CD14-positive monocyte (primary cell): Measurements from ENCODE around the gene TNFSF8. TPM values are rescaled to one million over a fixed set of nuclear protein-coding genes. Genes with fewer than 3 reads are reported as not detected.

Source experiments
- DNase-seq, 3 donors: peaks; one replicate each; pipeline ENCODE4 v3.0.0-alpha.2; 2011 to 2022
- H2AFZ ChIP-seq: 2 replicates; pipeline ENCODE4 v1.6.0; 2012; ENCODE audit warnings: mild to moderate bottlenecking, low read depth, low read length, inconsistent platforms; ENCODE audit not compliant: insufficient read depth, poor library complexity, severe bottlenecking
- H3K27ac ChIP-seq, 2 donors: 1 replicate in 1 of 2; 2 replicates in 1 of 2; pipeline ENCODE4 v1.5.1; 2012 to 2013; ENCODE audit warnings: low read length in 2 of 2, control low read depth in 1 of 2, inconsistent platforms in 1 of 2, low read depth in 1 of 2, mild to moderate bottlenecking in 1 of 2
- H3K27me3 ChIP-seq, 2 donors: one replicate each; pipeline versions ENCODE4 v1.6.0 to v1.6.1; 2011 to 2013; ENCODE audit warnings: low read length in 2 of 2; ENCODE audit not compliant: control insufficient read depth in 2 of 2, insufficient read depth in 2 of 2
- H3K36me3 ChIP-seq, 2 donors: replicated peaks in 1 of 2; 1 replicate in 1 of 2; 2 replicates in 1 of 2; pipeline versions ENCODE4 v1.5.1 to v1.6.1; 2012 to 2013; ENCODE audit warnings: low read length in 2 of 2, control low read depth in 1 of 2, inconsistent platforms in 1 of 2, mild to moderate bottlenecking in 1 of 2; ENCODE audit not compliant: insufficient read depth in 2 of 2, control insufficient read depth in 1 of 2
- H3K4me1 ChIP-seq, 2 donors: 1 replicate in 1 of 2; 2 replicates in 1 of 2; pipeline versions ENCODE4 v1.5.1 to v1.6.1; 2012 to 2013; ENCODE audit warnings: low read length in 2 of 2, control low read depth in 1 of 2, inconsistent platforms in 1 of 2, mild to moderate bottlenecking in 1 of 2, moderate library complexity in 1 of 2; ENCODE audit not compliant: insufficient read depth in 2 of 2, control insufficient read depth in 1 of 2
- H3K4me2 ChIP-seq: replicated peaks from 2 replicates; pipeline ENCODE3; 2012; ENCODE audit warnings: low read length, moderate library complexity, mild to moderate bottlenecking; ENCODE audit not compliant: poor library complexity, severe bottlenecking; ENCODE audit errors: extremely low read depth
- H3K4me3 ChIP-seq, 3 experiments: fragments of 200-600 bp in 1 of 3; sonication (generic) in 1 of 3; replicated peaks in 1 of 3; 1 replicate in 2 of 3; 2 replicates in 1 of 3; pipeline ENCODE4 v1.5.1; 2011 to 2013; ENCODE audit warnings: low read length in 3 of 3, mild to moderate bottlenecking in 3 of 3, control low read depth in 2 of 3, low read depth in 2 of 3, inconsistent platforms in 1 of 3, moderate library complexity in 1 of 3
- H3K79me2 ChIP-seq: 2 replicates; pipeline ENCODE4 v1.6.0; 2012; ENCODE audit warnings: mild to moderate bottlenecking, control low read depth, inconsistent platforms, low read length, moderate library complexity; ENCODE audit not compliant: insufficient read depth
- H3K9ac ChIP-seq: 2 replicates; pipeline ENCODE4 v1.6.0; 2017; ENCODE audit warnings: low read length, mild to moderate bottlenecking; ENCODE audit not compliant: insufficient read depth, poor library complexity, severe bottlenecking
- H3K9me3 ChIP-seq, 2 donors: replicated peaks in 1 of 2; 1 replicate in 1 of 2; 2 replicates in 1 of 2; pipeline versions ENCODE4 v1.5.1 to v1.6.1; 2012 to 2013; ENCODE audit warnings: low read length in 2 of 2, control low read depth in 1 of 2; ENCODE audit not compliant: control insufficient read depth in 1 of 2, insufficient read depth in 1 of 2
- H4K20me1 ChIP-seq: 2 replicates; pipeline ENCODE4 v1.6.0; 2012; ENCODE audit warnings: mild to moderate bottlenecking, low read length, control low read depth, moderate library complexity; ENCODE audit not compliant: insufficient read depth
- H3K27ac Mint-ChIP-seq, 7 donors: one replicate each; pipeline ENCODE4 v1.8.0; 2020; ENCODE audit warnings: mild to moderate bottlenecking in 7 of 7, mixed read lengths in 7 of 7, moderate library complexity in 6 of 7, inconsistent platforms in 2 of 7
- H3K27me3 Mint-ChIP-seq, 3 donors: one replicate each; pipeline ENCODE4 v1.8.0; 2021 to 2022; ENCODE audit warnings: low read depth in 3 of 3, mild to moderate bottlenecking in 3 of 3, mixed read lengths in 3 of 3, moderate library complexity in 3 of 3, inconsistent platforms in 1 of 3
- H3K36me3 Mint-ChIP-seq, 2 donors: one replicate each; pipeline ENCODE4 v1.8.0; 2020; ENCODE audit warnings: mixed read lengths in 2 of 2, inconsistent platforms in 1 of 2, mild to moderate bottlenecking in 1 of 2
- H3K4me1 Mint-ChIP-seq: one replicate; pipeline ENCODE4 v1.8.0; 2020; ENCODE audit warnings: mild to moderate bottlenecking, mixed read lengths
- H3K4me3 Mint-ChIP-seq, 2 donors: one replicate each; pipeline ENCODE4 v1.8.0; 2020; ENCODE audit warnings: mild to moderate bottlenecking in 2 of 2, mixed read lengths in 2 of 2, moderate library complexity in 1 of 2
- H3K9me3 Mint-ChIP-seq, 7 donors: one replicate each; pipeline ENCODE4 v1.8.0; 2020 to 2022; ENCODE audit warnings: mixed read lengths in 7 of 7, mild to moderate bottlenecking in 6 of 7, moderate library complexity in 6 of 7, inconsistent platforms in 2 of 7
- CTCF ChIP-seq: fragments of 200-600 bp; IDR thresholded peaks from one replicate; pipeline ENCODE4 v1.8.0; 2022; ENCODE audit warnings: antibody characterized with exemption, mild to moderate bottlenecking
- WGBS: methylation state at CpG from one replicate; pipeline ENCODE4 v1.1.5; 2013; ENCODE audit warnings: missing lambda C conversion rate; ENCODE audit not compliant: insufficient coverage; 5-methylcytosine and 5-hydroxymethylcytosine counted together
- intact Hi-C, 2 donors: fragments of 100-400 bp; cut with micrococcal nuclease; formaldehyde crosslinking; loops; one replicate each; pipeline versions ENCODE4 v1.15.0 to v1.15.1; 2023
- polyA plus RNA-seq, 3 donors: library from polyadenylated mRNA; depleted of rRNA in 1 of 3; unstranded in 2 of 3; stranded (reverse) in 1 of 3; fragments of 300-500 nt in 2 of 3; fragments of >200 nt in 1 of 3; fragmentation: Illumina TruSeq in 2 of 3; gene quantifications; 1 replicate in 2 of 3; 2 replicates in 1 of 3; pipeline ENCODE4 v1.2.3, GENCODE V29; 2012 to 2021

The TNFSF8 gene
- polyA plus RNA-seq, 3 donors = 27.8 to 42.9 (median 34.0) TPM

GRCh38 chr9:114932502-114932901, 2.1 kb upstream of the TNFSF8 start:
- Mint-ChIP-seq H3K4me1 (peaks cover 31% of the 10 kb centered on the region), H3K9me3 (peaks cover 0 to 2% (median 0%) of the 10 kb centered on the region in 7 donors), H3K27me3 (peaks cover 0 to 2% (median 2%) of the 10 kb centered on the region in 3 donors), H3K27ac (peak overlapping the region in 2 of 7 donors; percentile 35 to 51), H3K4me3 (no peak overlapping the region), H3K36me3 (no peaks in the 10 kb centered on the region)
- Histone ChIP-seq H4K20me1 (no peaks in the 10 kb centered on the region), H3K36me3 (no peaks in the 10 kb centered on the region), H3K4me1 (peaks cover 25 to 40% of the 10 kb centered on the region in 2 donors), H3K9ac (no peak overlapping the region), H3K9me3 (no peaks in the 10 kb centered on the region), H2AFZ (no peak overlapping the region), H3K4me3 (no peak overlapping the region), H3K27ac (no peak overlapping the region), H3K27me3 (no peaks in the 10 kb centered on the region), H3K4me2 (no peak overlapping the region), H3K79me2 (peaks cover 29% of the 10 kb centered on the region)
- no peak for TF ChIP-seq CTCF
- DNase-seq = no peak
- intact Hi-C loops = no loop called here
- no CpG with 5 or more reads among the region's 3 CpGs for WGBS

- intact Hi-C loops = loop anchor here in 1 of 2 donors (2.0 kb wide), 1 partner anchor 37 kb away; no protein-coding TSS in a partner anchor
- Histone ChIP-seq H3K27me3 (no peaks in the 10 kb centered on the region), H4K20me1 (no peaks in the 10 kb centered on the region), H3K9ac (no peak overlapping the region), H3K4me3 (no peak overlapping the region), H3K9me3 (no peaks in the 10 kb centered on the region), H3K27ac (peak overlapping the region in 1 of 2 donors; percentile 94), H3K4me2 (peak overlapping the region; percentile 97), H2AFZ (no peak overlapping the region), H3K4me1 (peaks cover 20 to 37% of the 10 kb centered on the region in 2 donors), H3K36me3 (no peaks in the 10 kb centered on the region), H3K79me2 (peaks cover 37% of the 10 kb centered on the region)
- peaks cover 29% of the 10 kb centered on the region for H3K4me1 Mint-ChIP-seq
- DNase-seq = no peak
- H3K27me3 Mint-ChIP-seq = peaks cover 0 to 2% (median 0%) of the 10 kb centered on the region in 3 donors
- no peak overlapping the region for H3K4me3 Mint-ChIP-seq
- 77% methylated on average over 3 of the region's 5 CpGs for WGBS
- TF ChIP-seq CTCF = no peak
- H3K36me3 Mint-ChIP-seq = peaks cover 2 to 4% of the 10 kb centered on the region in 2 donors
- peak overlapping the region in 3 of 7 donors; percentile 99 to 100 (median 99) for H3K27ac Mint-ChIP-seq
- peaks cover 0 to 2% (median 0%) of the 10 kb centered on the region in 7 donors for H3K9me3 Mint-ChIP-seq
These were observed 1.0 kb upstream of the TNFSF8 start for GRCh38 chr9:114931407-114931806.
